ENCODE measurements around the gene AGBL4.

The AGBL4 gene

DNA sequence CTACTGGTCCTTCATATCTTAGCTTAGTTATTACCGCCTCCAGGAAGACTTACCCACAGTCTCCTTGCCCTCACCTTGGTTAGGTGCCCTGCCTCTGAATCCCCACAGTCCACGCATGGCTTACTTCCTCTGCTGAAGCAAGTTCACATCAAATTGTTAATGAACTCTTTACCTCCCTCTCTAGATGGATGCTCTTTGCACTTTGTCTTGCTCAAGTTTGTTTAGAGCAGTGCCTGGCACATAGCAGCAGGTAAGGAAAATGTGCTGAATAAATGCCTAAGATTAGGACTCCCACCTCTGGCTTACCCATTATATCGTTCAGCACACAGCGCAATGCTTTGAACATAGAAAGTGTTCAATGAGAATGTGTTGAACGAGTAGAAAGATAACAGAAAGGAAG lies 1337.6 kb downstream of the AGBL4 start:
- Histone ChIP-seq H3K4me3 (ENCODE audit: low read depth, low read length) (no peak overlapping the region), H3K9me3 (ENCODE audit: control insufficient read depth, insufficient read depth, low read depth, low read length) (no peaks in the 10 kb centered on the region), H3K27ac (ENCODE audit: extremely low read depth, low read depth, low read length) (no peak overlapping the region), H3K4me1 (ENCODE audit: control insufficient read depth, insufficient read depth, low read length) (no peaks in the 10 kb centered on the region), H3K36me3 (ENCODE audit: control insufficient read depth in 2 of 2, insufficient read depth in 1 of 2, low read length in 2 of 2) (no peaks in the 10 kb centered on the region)
- ChIA-PET CTCF (interaction anchor here (1.2 to 2.6 kb wide), 2 partner anchors 9 to 11 kb away, joined by 7 to 12 read pairs; no protein-coding TSS in a partner anchor), POLR2A (no interaction called here)
- TF ChIP-seq ZNF266 (tag by site-specific recombination; IDR thresholded peaks at IDR 0.05; ENCODE audit: low read depth) (no peak), ZNF513 (tag by site-specific recombination; IDR thresholded peaks at IDR 0.05) (no peak), SCRT2 (tag by site-specific recombination; IDR thresholded peaks at IDR 0.05) (no peak), ZNF324 (tag by site-specific recombination; IDR thresholded peaks at IDR 0.05) (no peak), ZNF791 (tag by site-specific recombination; IDR thresholded peaks at IDR 0.05) (no peak), ZNF561 (tag by site-specific recombination; IDR thresholded peaks at IDR 0.05; ENCODE audit: borderline replicate concordance) (no peak), ZBTB17 (tag by site-specific recombination; IDR thresholded peaks at IDR 0.05) (no peak), ZNF398 (tag by site-specific recombination; IDR thresholded peaks at IDR 0.05) (no peak), TCF7L2 (IDR thresholded peaks at IDR 0.05; ENCODE audit: borderline replicate concordance, low read depth, low read length) (no peak)
- TF ChIP-seq, protein P1, sequence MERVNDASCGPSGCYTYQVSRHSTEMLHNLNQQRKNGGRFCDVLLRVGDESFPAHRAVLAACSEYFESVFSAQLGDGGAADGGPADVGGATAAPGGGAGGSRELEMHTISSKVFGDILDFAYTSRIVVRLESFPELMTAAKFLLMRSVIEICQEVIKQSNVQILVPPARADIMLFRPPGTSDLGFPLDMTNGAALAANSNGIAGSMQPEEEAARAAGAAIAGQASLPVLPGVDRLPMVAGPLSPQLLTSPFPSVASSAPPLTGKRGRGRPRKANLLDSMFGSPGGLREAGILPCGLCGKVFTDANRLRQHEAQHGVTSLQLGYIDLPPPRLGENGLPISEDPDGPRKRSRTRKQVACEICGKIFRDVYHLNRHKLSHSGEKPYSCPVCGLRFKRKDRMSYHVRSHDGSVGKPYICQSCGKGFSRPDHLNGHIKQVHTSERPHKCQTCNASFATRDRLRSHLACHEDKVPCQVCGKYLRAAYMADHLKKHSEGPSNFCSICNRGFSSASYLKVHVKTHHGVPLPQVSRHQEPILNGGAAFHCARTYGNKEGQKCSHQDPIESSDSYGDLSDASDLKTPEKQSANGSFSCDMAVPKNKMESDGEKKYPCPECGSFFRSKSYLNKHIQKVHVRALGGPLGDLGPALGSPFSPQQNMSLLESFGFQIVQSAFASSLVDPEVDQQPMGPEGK (tag by site-specific recombination; IDR thresholded peaks at IDR 0.05), result no peak
- TF ChIP-seq, protein P2, sequence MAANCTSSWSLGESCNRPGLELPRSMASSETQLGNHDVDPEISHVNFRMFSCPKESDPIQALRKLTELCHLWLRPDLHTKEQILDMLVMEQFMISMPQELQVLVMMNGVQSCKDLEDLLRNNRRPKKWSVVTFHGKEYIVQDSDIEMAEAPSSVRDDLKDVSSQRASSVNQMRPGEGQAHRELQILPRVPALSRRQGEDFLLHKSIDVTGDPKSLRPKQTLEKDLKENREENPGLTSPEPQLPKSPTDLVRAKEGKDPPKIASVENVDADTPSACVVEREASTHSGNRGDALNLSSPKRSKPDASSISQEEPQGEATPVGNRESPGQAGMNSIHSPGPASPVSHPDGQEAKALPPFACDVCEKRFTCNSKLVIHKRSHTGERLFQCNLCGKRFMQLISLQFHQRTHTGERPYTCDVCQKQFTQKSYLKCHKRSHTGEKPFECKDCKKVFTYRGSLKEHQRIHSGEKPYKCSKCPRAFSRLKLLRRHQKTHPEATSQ (tag by site-specific recombination; IDR thresholded peaks at IDR 0.05), result no peak
- TF ChIP-seq, protein P3, sequence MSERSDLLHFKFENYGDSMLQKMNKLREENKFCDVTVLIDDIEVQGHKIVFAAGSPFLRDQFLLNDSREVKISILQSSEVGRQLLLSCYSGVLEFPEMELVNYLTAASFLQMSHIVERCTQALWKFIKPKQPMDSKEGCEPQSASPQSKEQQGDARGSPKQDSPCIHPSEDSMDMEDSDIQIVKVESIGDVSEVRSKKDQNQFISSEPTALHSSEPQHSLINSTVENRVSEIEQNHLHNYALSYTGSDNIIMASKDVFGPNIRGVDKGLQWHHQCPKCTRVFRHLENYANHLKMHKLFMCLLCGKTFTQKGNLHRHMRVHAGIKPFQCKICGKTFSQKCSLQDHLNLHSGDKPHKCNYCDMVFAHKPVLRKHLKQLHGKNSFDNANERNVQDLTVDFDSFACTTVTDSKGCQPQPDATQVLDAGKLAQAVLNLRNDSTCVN (tag by site-specific recombination; optimal IDR thresholded peaks at IDR 0.05), result no peak
- TF ChIP-seq, protein P4, sequence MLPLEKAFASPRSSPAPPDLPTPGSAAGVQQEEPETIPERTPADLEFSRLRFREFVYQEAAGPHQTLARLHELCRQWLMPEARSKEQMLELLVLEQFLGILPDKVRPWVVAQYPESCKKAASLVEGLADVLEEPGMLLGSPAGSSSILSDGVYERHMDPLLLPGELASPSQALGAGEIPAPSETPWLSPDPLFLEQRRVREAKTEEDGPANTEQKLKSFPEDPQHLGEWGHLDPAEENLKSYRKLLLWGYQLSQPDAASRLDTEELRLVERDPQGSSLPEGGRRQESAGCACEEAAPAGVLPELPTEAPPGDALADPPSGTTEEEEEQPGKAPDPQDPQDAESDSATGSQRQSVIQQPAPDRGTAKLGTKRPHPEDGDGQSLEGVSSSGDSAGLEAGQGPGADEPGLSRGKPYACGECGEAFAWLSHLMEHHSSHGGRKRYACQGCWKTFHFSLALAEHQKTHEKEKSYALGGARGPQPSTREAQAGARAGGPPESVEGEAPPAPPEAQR (tag by site-specific recombination; IDR thresholded peaks at IDR 0.05), result no peak
- TF ChIP-seq, protein P5, sequence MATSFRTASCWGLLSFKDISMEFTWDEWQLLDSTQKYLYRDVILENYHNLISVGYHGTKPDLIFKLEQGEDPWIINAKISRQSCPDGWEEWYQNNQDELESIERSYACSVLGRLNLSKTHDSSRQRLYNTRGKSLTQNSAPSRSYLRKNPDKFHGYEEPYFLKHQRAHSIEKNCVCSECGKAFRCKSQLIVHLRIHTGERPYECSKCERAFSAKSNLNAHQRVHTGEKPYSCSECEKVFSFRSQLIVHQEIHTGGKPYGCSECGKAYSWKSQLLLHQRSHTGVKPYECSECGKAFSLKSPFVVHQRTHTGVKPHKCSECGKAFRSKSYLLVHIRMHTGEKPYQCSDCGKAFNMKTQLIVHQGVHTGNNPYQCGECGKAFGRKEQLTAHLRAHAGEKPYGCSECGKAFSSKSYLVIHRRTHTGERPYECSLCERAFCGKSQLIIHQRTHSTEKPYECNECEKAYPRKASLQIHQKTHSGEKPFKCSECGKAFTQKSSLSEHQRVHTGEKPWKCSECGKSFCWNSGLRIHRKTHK (tag by site-specific recombination; IDR thresholded peaks at IDR 0.05), result no peak
- TF ChIP-seq, protein P6, sequence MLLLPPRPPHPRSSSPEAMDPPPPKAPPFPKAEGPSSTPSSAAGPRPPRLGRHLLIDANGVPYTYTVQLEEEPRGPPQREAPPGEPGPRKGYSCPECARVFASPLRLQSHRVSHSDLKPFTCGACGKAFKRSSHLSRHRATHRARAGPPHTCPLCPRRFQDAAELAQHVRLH (tag by site-specific recombination; IDR thresholded peaks at IDR 0.05), result no peak

Data from HEK293 (cell line).